ENCODE measurements around the gene OGFOD3.

The OGFOD3 gene

GRCh38 chr17:82386881-82387704, 31.3 kb downstream of the OGFOD3 start:
- no peak for DNase-seq (ENCODE audit: low spot score)

GRCh38 chr17:82386255-82386831, 32.0 kb downstream of the OGFOD3 start:
- no peak for TF ChIP-seq CTCF (IDR thresholded peaks at IDR 0.05; ENCODE audit: extremely low read depth, missing control alignments)
- DNase-seq (ENCODE audit: low spot score), result no peak

More at GRCh38 chr17:82386881-82387704, 31.3 kb downstream of the OGFOD3 start:
- TF ChIP-seq CTCF (IDR thresholded peaks at IDR 0.05; ENCODE audit: extremely low read depth, missing control alignments), result no peak

- no peak for TF ChIP-seq CTCF (IDR thresholded peaks at IDR 0.05; ENCODE audit: extremely low read depth, missing control alignments)
These were observed 32.7 kb downstream of the OGFOD3 start for GRCh38 chr17:82385559-82386254.

GRCh38 chr17:82384730-82385481, 33.5 kb downstream of the OGFOD3 start:
- no peak for TF ChIP-seq CTCF (IDR thresholded peaks at IDR 0.05; ENCODE audit: extremely low read depth, missing control alignments)
- DNase-seq (ENCODE audit: low spot score), result no peak

More at GRCh38 chr17:82385559-82386254, 32.7 kb downstream of the OGFOD3 start:
- no peak for DNase-seq (ENCODE audit: low spot score)

GRCh38 chr17:82384051-82384729, 34.2 kb downstream of the OGFOD3 start:
- TF ChIP-seq CTCF (IDR thresholded peaks at IDR 0.05; ENCODE audit: extremely low read depth, missing control alignments), result no peak
- DNase-seq (ENCODE audit: low spot score), result no peak

GRCh38 chr17:82383411-82383810, 35.0 kb downstream of the OGFOD3 start:
- no peak for DNase-seq (ENCODE audit: low spot score)
- TF ChIP-seq CTCF (IDR thresholded peaks at IDR 0.05; ENCODE audit: extremely low read depth, missing control alignments), result no peak

Measured in GM20000 (cell line).